ENCODE measurements around the gene TFAP2B. TPM values are rescaled to one million over a fixed set of nuclear protein-coding genes. Genes with fewer than 3 reads are reported as not detected.

Gene TFAP2B
- not detected in 2 replicates for total RNA-seq

- no peak for DNase-seq (ENCODE audit: low spot score)
- Mint-ChIP-seq H3K9me3 (no peaks in the 10 kb centered on the region), H3K27me3 (ENCODE audit: insufficient read depth) (peaks cover 69% of the 10 kb centered on the region), H3K27ac (peak within 1 kb of the TSS; percentile 52), H3K4me1 (ENCODE audit: low read depth) (peaks cover 19% of the 10 kb centered on the region), H3K36me3 (ENCODE audit: low read depth) (peaks cover 1% of the 10 kb centered on the region), H3K4me3 (no peak within 1 kb of the TSS)
- intact Hi-C loops (cut with micrococcal nuclease): no loop called here
Measured at GRCh38 chr6:50818673-50819072, at the start of gene TFAP2B. TSS of gene TFAP2B (plus strand) at chr6:50818871. CDS start at chr6:50818892, 21 bp downstream.

GRCh38 chr6:50778696-50779095 is 40.0 kb upstream of the TFAP2B start:
- no peak overlapping the region for H3K27ac Mint-ChIP-seq
- intact Hi-C loops (cut with micrococcal nuclease): no loop called here
- no peaks in the 10 kb centered on the region for H3K36me3 Mint-ChIP-seq (ENCODE audit: low read depth)
- no peaks in the 10 kb centered on the region for H3K27me3 Mint-ChIP-seq (ENCODE audit: insufficient read depth)
- no peak overlapping the region for H3K4me3 Mint-ChIP-seq
- DNase-seq (ENCODE audit: low spot score): no peak
- no peaks in the 10 kb centered on the region for H3K4me1 Mint-ChIP-seq (ENCODE audit: low read depth)
- H3K9me3 Mint-ChIP-seq: no peaks in the 10 kb centered on the region

GRCh38 chr6:50780382-50780781 is 38.3 kb upstream of the TFAP2B start:
- Mint-ChIP-seq H3K4me3 (no peak overlapping the region), H3K36me3 (ENCODE audit: low read depth) (no peaks in the 10 kb centered on the region), H3K4me1 (ENCODE audit: low read depth) (no peaks in the 10 kb centered on the region)

GRCh38 chr6:50785921-50786320 is 32.8 kb upstream of the TFAP2B start:
- Mint-ChIP-seq H3K27ac (no peak overlapping the region), H3K4me3 (no peak overlapping the region), H3K4me1 (ENCODE audit: low read depth) (no peaks in the 10 kb centered on the region), H3K36me3 (ENCODE audit: low read depth) (no peaks in the 10 kb centered on the region), H3K9me3 (no peaks in the 10 kb centered on the region), H3K27me3 (ENCODE audit: insufficient read depth) (no peaks in the 10 kb centered on the region)
- intact Hi-C loops (cut with micrococcal nuclease): no loop called here
- no peak for DNase-seq (ENCODE audit: low spot score)

More at GRCh38 chr6:50780382-50780781, 38.3 kb upstream of the TFAP2B start:
- Mint-ChIP-seq H3K9me3 (no peaks in the 10 kb centered on the region), H3K27me3 (ENCODE audit: insufficient read depth) (no peaks in the 10 kb centered on the region), H3K27ac (no peak overlapping the region)
- DNase-seq (ENCODE audit: low spot score): no peak
- intact Hi-C loops (cut with micrococcal nuclease): no loop called here

GRCh38 chr6:50791900-50792508 is 26.7 kb upstream of the TFAP2B start:
- intact Hi-C loops (cut with micrococcal nuclease): no loop called here
- Mint-ChIP-seq H3K36me3 (ENCODE audit: low read depth) (no peaks in the 10 kb centered on the region), H3K4me3 (no peak overlapping the region), H3K27me3 (ENCODE audit: insufficient read depth) (no peaks in the 10 kb centered on the region), H3K9me3 (no peaks in the 10 kb centered on the region), H3K4me1 (ENCODE audit: low read depth) (no peaks in the 10 kb centered on the region), H3K27ac (no peak overlapping the region)
- no peak for DNase-seq (ENCODE audit: low spot score)

GRCh38 chr6:50792771-50793170 is 25.9 kb upstream of the TFAP2B start:
- DNase-seq (ENCODE audit: low spot score): no peak
- Mint-ChIP-seq H3K4me3 (no peak overlapping the region), H3K4me1 (ENCODE audit: low read depth) (no peaks in the 10 kb centered on the region), H3K36me3 (ENCODE audit: low read depth) (no peaks in the 10 kb centered on the region), H3K27ac (no peak overlapping the region), H3K9me3 (no peaks in the 10 kb centered on the region), H3K27me3 (ENCODE audit: insufficient read depth) (no peaks in the 10 kb centered on the region)
- intact Hi-C loops (cut with micrococcal nuclease): no loop called here

GRCh38 chr6:50795574-50795973 is 23.1 kb upstream of the TFAP2B start:
- no peaks in the 10 kb centered on the region for H3K27me3 Mint-ChIP-seq (ENCODE audit: insufficient read depth)
- DNase-seq (ENCODE audit: low spot score): no peak
- H3K27ac Mint-ChIP-seq: no peak overlapping the region
- intact Hi-C loops (cut with micrococcal nuclease): no loop called here
- H3K4me1 Mint-ChIP-seq (ENCODE audit: low read depth): no peaks in the 10 kb centered on the region
- no peaks in the 10 kb centered on the region for H3K36me3 Mint-ChIP-seq (ENCODE audit: low read depth)
- H3K9me3 Mint-ChIP-seq: no peaks in the 10 kb centered on the region
- H3K4me3 Mint-ChIP-seq: no peak overlapping the region

- Mint-ChIP-seq H3K27ac (no peak overlapping the region), H3K36me3 (ENCODE audit: low read depth) (no peaks in the 10 kb centered on the region), H3K4me1 (ENCODE audit: low read depth) (no peaks in the 10 kb centered on the region), H3K4me3 (no peak overlapping the region), H3K27me3 (ENCODE audit: insufficient read depth) (peaks cover 3% of the 10 kb centered on the region), H3K9me3 (no peaks in the 10 kb centered on the region)
- no peak for DNase-seq (ENCODE audit: low spot score)
- intact Hi-C loops (cut with micrococcal nuclease): no loop called here
Measured at GRCh38 chr6:50804283-50804682, 14.4 kb upstream of the TFAP2B start.

GRCh38 chr6:50807035-50807434 is 11.6 kb upstream of the TFAP2B start:
- DNase-seq (ENCODE audit: low spot score): no peak
- Mint-ChIP-seq H3K4me3 (no peak overlapping the region), H3K4me1 (ENCODE audit: low read depth) (no peaks in the 10 kb centered on the region), H3K36me3 (ENCODE audit: low read depth) (no peaks in the 10 kb centered on the region), H3K27ac (no peak overlapping the region), H3K27me3 (ENCODE audit: insufficient read depth) (peaks cover 3% of the 10 kb centered on the region), H3K9me3 (no peaks in the 10 kb centered on the region)
- intact Hi-C loops (cut with micrococcal nuclease): no loop called here

- H3K4me1 Mint-ChIP-seq (ENCODE audit: low read depth): peaks cover 18% of the 10 kb centered on the region
- DNase-seq (ENCODE audit: low spot score): no peak
- peaks cover 1% of the 10 kb centered on the region for H3K36me3 Mint-ChIP-seq (ENCODE audit: low read depth)
- peaks cover 42% of the 10 kb centered on the region for H3K27me3 Mint-ChIP-seq (ENCODE audit: insufficient read depth)
- peak overlapping the region; percentile 88 for H3K4me3 Mint-ChIP-seq
- no peaks in the 10 kb centered on the region for H3K9me3 Mint-ChIP-seq
- no peak overlapping the region for H3K27ac Mint-ChIP-seq
- intact Hi-C loops (cut with micrococcal nuclease): loop anchor here (2.0 kb wide), 3 partner anchors 99 to 1233 kb away; no protein-coding TSS in a partner anchor
Measured at GRCh38 chr6:50815436-50816114, 3.1 kb upstream of the TFAP2B start.

- peak; percentile 37 for DNase-seq (ENCODE audit: low spot score)
- Mint-ChIP-seq H3K4me3 (peak overlapping the region; percentile 88), H3K9me3 (no peaks in the 10 kb centered on the region), H3K4me1 (ENCODE audit: low read depth) (peaks cover 19% of the 10 kb centered on the region), H3K27ac (no peak overlapping the region), H3K36me3 (ENCODE audit: low read depth) (peaks cover 1% of the 10 kb centered on the region), H3K27me3 (ENCODE audit: insufficient read depth) (peaks cover 48% of the 10 kb centered on the region)
- intact Hi-C loops (cut with micrococcal nuclease): loop anchor here (2.0 kb wide), 3 partner anchors 99 to 1233 kb away; no protein-coding TSS in a partner anchor
Measured at GRCh38 chr6:50816115-50816675, 2.5 kb upstream of the TFAP2B start.

GRCh38 chr6:50816947-50817645 is 1.6 kb upstream of the TFAP2B start:
- Mint-ChIP-seq H3K27me3 (ENCODE audit: insufficient read depth) (peaks cover 56% of the 10 kb centered on the region), H3K4me1 (ENCODE audit: low read depth) (peaks cover 19% of the 10 kb centered on the region), H3K27ac (no peak overlapping the region), H3K36me3 (ENCODE audit: low read depth) (peaks cover 1% of the 10 kb centered on the region), H3K4me3 (no peak overlapping the region), H3K9me3 (no peaks in the 10 kb centered on the region)
- DNase-seq (ENCODE audit: low spot score): no peak
- intact Hi-C loops (cut with micrococcal nuclease): loop anchor here (2.0 kb wide), 3 partner anchors 100 to 1232 kb away; no protein-coding TSS in a partner anchor

- Mint-ChIP-seq H3K27ac (no peak overlapping the region), H3K4me1 (ENCODE audit: low read depth) (peaks cover 19% of the 10 kb centered on the region), H3K9me3 (no peaks in the 10 kb centered on the region), H3K4me3 (no peak overlapping the region), H3K27me3 (ENCODE audit: insufficient read depth) (peaks cover 61% of the 10 kb centered on the region), H3K36me3 (ENCODE audit: low read depth) (peaks cover 1% of the 10 kb centered on the region)
- no peak for DNase-seq (ENCODE audit: low spot score)
- intact Hi-C loops (cut with micrococcal nuclease): loop anchor here (2.0 kb wide), 3 partner anchors 101 to 1231 kb away; no protein-coding TSS in a partner anchor
Measured at GRCh38 chr6:50817646-50817950, 1.1 kb upstream of the TFAP2B start.
